Heart left ventricle (tissue), 16 donors: ENCODE measurements around the gene SRPK2. TPM values are rescaled to one million over a fixed set of nuclear protein-coding genes. Genes with fewer than 3 reads are reported as not detected.
"Not testable (repeated sequence)": the region's sequence is repeated elsewhere in the genome, so short reads cannot be mapped to it uniquely, and the experiment has no call there.

Experiments used
- ATAC-seq, 4 donors: fragments of 200-7000 bp; cut with Tn5 transposase; one replicate each; pipeline ENCODE4 v1.9.1; 2020 to 2022; ENCODE audit warnings: moderate library complexity in 4 of 4, mild to moderate bottlenecking in 3 of 4, moderate number of reproducible peaks in 1 of 4
- DNase-seq, 5 donors: peaks; one replicate each; pipeline ENCODE4 v3.0.0-alpha.2; 2020
- H3K27ac ChIP-seq, 12 donors: fragments of 200-600 bp; sonication (generic) in 4 of 12; one replicate each; pipeline versions ENCODE4 v1.5.0 to v1.8.0; 2016 to 2022; ENCODE audit warnings: mild to moderate bottlenecking in 2 of 12
- H3K27me3 ChIP-seq, 9 donors: fragments of 200-600 bp; sonication (generic) in 2 of 9; one replicate each; pipeline versions ENCODE4 v1.5.1 to v1.8.0; 2016 to 2022; ENCODE audit warnings: mild to moderate bottlenecking in 3 of 9
- H3K36me3 ChIP-seq, 9 donors: fragments of 200-600 bp; sonication (generic) in 2 of 9; one replicate each; pipeline versions ENCODE4 v1.5.0 to v1.8.0; 2018 to 2022; ENCODE audit warnings: mild to moderate bottlenecking in 2 of 9
- H3K4me1 ChIP-seq, 12 donors: fragments of 200-600 bp; sonication (generic) in 4 of 12; one replicate each; pipeline versions ENCODE4 v1.5.0 to v1.8.0; 2016 to 2022; ENCODE audit warnings: mild to moderate bottlenecking in 3 of 12
- H3K4me3 ChIP-seq, 12 donors: fragments of 200-600 bp; sonication (generic) in 4 of 12; one replicate each; pipeline versions ENCODE4 v1.5.0 to v1.8.0; 2017 to 2022; ENCODE audit warnings: mild to moderate bottlenecking in 9 of 12, moderate library complexity in 4 of 12
- H3K9me3 ChIP-seq, 12 donors: fragments of 200-600 bp; sonication (generic) in 4 of 12; one replicate each; pipeline versions ENCODE4 v1.5.0 to v1.8.0; 2016 to 2022; ENCODE audit warnings: mild to moderate bottlenecking in 1 of 12
- POLR2A ChIP-seq, 2 donors: fragments of 450-650 bp; IDR thresholded peaks; one replicate each; pipeline ENCODE4 v1.6.1; 2017; ENCODE audit warnings: antibody characterized with exemption in 2 of 2, mild to moderate bottlenecking in 2 of 2, moderate library complexity in 2 of 2
- WGBS, 4 donors: extraction: QIAGEN DNeasy Blood & Tissue Kit in 2 of 4; methylation state at CpG; one replicate each; pipeline versions ENCODE4 v1.1.5 to v1.1.7; 2013 to 2018; 5-methylcytosine and 5-hydroxymethylcytosine counted together
- intact Hi-C, 10 donors: fragments of 100-400 bp; cut with DNase I; formaldehyde crosslinking; loops; one replicate each; pipeline versions ENCODE4 v1.11.1 to v1.14.2; 2022
- polyA plus RNA-seq, 2 donors: library from polyadenylated mRNA; stranded (reverse); fragments of 200-250 nt; gene quantifications; one replicate each; pipeline ENCODE4 v1.2.3, GENCODE V29; 2013
- total RNA-seq, 9 donors: library from RNA; depleted of rRNA in 2 of 9; stranded (reverse); fragments of >200 nt in 2 of 9; fragmentation: NEBNext Ultra II Directional in 3 of 9; extraction: Animal tissue kit (Norgen Biotek cat#: 25700) in 3 of 9; gene quantifications; one replicate each; pipeline versions ENCODE4 v1.1.0 to v1.2.4, GENCODE V29; 2016 to 2023
- TF ChIP-seq, protein P1 (sequence below), 12 donors: fragments of 200-600 bp; sonication (generic) in 4 of 12; IDR thresholded peaks; one replicate each; pipeline versions ENCODE4 v1.5.0 to v1.8.0; 2018 to 2022; ENCODE audit warnings: antibody characterized with exemption in 12 of 12, mild to moderate bottlenecking in 5 of 12
- donor health status: ischemic (EF 13 %, LVEDD 7.1; RV severe dilation, severe dysfunction).
- donor health status: healthy with polysubstance abuse.
- donor health status: DM: no; HTN: yes; CAD: no.
- donor health status: DM: no; HTN: no; CAD: no.
- donor health status: ischemic (EF 25% LVEDD 6.9; RV normal size, moderate dysfunction).
- donor health status: ischemic (EF 25% LVEDD 5.7; RV mildly dilated, moderate dysfunction).
- donor health status: healthy.
- donor health status: DM: yes; HTN: yes; CAD: no.
- donor health status: ischemic (EF 35%, LVEDD 5.7; RV mildly dilated, moderate dysfunction).
- donor health status: nonischemic (EF 11% LVEDD 7.7; RV severe dilation, severe dysfunction).
- donor health status: DM: yes; HTN: yes; CAD: no.
- donor health status: PGD.
- donor health status: ischemic (EF 29% LVEDD 5.4; RV normal size, mild dysfunction).
- donor health status: nonischemic (EF 23%, LVEDD 6.1; RV moderate dilation, normal function).

SRPK2 gene
- total and polyA plus RNA-seq, 11 donors = 8.6 to 42.4 (median 33.5) TPM

DNA sequence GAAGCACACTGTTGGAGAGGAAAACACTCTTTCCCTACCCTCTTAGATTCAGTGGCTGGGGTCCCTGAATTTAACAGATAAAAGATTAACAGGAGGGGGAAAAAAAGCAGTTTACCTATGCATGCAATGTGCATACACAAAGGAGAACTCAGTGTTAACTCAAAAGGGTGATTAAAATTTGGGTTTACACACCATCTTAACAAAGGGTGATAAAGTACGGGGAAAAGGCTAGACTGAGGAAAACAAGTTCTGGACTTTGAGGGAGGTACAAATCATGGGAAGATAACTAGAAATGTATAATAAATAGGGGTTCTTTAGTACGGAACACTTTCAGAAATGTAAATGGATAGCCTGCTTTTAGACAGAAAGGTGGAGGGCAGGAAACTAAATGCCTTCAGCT lies 83.1 kb downstream of the SRPK2 start:
- ATAC-seq (no peak), DNase-seq (no peak)
- 93 to 99% (median 98%) methylated on average over 2 of the region's 2 CpGs for WGBS, 4 donors
- no peaks in the 10 kb centered on the region for H3K27me3 ChIP-seq
- H3K9me3 ChIP-seq = peaks cover 0 to 5% (median 0%) of the 10 kb centered on the region in 12 donors
- H3K36me3 ChIP-seq = no peaks in the 10 kb centered on the region
- H3K4me1 ChIP-seq = peaks cover 0 to 29% (median 7%) of the 10 kb centered on the region in 12 donors
- intact Hi-C loops = no loop called here
- H3K4me3 ChIP-seq = no peak overlapping the region
- TF ChIP-seq, protein P1, sequence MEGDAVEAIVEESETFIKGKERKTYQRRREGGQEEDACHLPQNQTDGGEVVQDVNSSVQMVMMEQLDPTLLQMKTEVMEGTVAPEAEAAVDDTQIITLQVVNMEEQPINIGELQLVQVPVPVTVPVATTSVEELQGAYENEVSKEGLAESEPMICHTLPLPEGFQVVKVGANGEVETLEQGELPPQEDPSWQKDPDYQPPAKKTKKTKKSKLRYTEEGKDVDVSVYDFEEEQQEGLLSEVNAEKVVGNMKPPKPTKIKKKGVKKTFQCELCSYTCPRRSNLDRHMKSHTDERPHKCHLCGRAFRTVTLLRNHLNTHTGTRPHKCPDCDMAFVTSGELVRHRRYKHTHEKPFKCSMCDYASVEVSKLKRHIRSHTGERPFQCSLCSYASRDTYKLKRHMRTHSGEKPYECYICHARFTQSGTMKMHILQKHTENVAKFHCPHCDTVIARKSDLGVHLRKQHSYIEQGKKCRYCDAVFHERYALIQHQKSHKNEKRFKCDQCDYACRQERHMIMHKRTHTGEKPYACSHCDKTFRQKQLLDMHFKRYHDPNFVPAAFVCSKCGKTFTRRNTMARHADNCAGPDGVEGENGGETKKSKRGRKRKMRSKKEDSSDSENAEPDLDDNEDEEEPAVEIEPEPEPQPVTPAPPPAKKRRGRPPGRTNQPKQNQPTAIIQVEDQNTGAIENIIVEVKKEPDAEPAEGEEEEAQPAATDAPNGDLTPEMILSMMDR (IDR thresholded peaks at IDR 0.05) = no peak
- TF ChIP-seq POLR2A (IDR thresholded peaks at IDR 0.05) = no peak
- no peak overlapping the region for H3K27ac ChIP-seq

DNA sequence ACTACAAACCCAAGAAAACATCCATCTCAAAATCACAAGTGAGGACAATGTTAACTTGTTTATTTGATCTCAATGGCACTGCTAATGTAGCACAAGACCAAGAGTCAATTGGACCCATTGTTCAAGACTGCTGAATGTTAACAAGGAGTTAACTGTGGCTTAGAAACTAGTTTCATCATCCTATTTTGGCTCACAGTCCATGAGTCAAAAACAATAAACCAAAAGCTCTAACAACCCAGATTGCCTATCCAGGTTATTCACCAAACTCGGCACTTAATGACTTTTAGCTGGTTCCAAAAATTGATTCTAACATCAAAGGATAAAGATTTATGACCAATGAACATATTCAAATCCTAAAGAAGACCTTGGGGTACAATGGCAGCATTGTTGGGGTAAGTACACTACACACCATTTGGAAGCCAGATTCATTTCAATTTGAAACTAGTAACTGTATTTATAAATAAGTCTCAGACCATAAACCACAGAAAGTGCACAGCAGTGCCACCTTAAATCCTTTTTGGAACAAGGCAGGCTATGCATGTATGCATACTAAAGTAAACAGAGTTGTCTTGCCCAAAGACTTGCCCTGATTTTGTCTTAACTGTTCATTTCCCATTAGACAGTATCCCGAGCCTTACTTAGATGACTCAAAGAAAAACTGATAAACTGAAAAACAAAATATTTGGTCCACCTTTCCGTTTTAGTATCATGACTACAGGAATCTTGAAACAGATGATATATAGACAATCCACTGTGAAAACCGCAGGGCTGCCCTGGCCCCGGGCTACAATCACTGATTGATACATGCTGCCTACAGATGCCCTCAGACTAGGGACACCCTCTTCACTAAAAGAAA lies 84.5 kb downstream of the SRPK2 start:
- Histone ChIP-seq H3K27ac (peak overlapping the region in 1 of 12 donors; percentile 29), H3K36me3 (no peaks in the 10 kb centered on the region), H3K4me1 (peaks cover 0 to 22% (median 1%) of the 10 kb centered on the region in 12 donors), H3K4me3 (no peak overlapping the region), H3K27me3 (no peaks in the 10 kb centered on the region), H3K9me3 (peaks cover 0 to 5% (median 0%) of the 10 kb centered on the region in 12 donors)
- peak in 1 of 4 donors; percentile 36 for ATAC-seq
- TF ChIP-seq, protein P1 (IDR thresholded peaks at IDR 0.05) = no peak
- TF ChIP-seq POLR2A (IDR thresholded peaks at IDR 0.05) = no peak
- no peak for DNase-seq
- intact Hi-C loops = no loop called here
- 66 to 79% (median 77%) methylated on average over 5 of the region's 5 CpGs for WGBS, 4 donors

DNA sequence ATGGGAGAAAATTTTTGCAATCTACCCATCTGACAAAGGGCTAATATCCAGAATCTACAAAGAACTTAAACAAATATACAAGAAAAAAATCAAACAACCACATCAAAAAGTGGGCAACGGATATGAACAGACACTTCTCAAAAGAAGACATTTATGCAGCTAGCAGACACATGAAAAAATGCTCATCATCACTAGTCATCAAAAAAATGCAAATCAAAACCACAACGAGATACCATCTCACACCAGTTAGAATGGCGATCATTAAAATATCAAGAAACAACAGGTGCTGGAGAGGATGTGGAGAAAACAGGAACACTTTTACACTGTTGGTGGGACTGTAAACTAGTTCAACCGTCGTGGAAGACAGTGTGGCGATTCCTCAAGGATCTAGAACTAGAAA lies 88.1 kb downstream of the SRPK2 start:
- H3K27ac ChIP-seq, H3K4me3 ChIP-seq, DNase-seq, intact Hi-C loops, H3K27me3 ChIP-seq, H3K36me3 ChIP-seq, H3K9me3 ChIP-seq, ATAC-seq: not testable (repeated sequence)
- 87 to 97% (median 94%) methylated on average over 6 of the region's 6 CpGs for WGBS, 4 donors
- H3K4me1 ChIP-seq = peaks cover 0 to 20% (median 6%) of the 10 kb centered on the region in 12 donors

DNA sequence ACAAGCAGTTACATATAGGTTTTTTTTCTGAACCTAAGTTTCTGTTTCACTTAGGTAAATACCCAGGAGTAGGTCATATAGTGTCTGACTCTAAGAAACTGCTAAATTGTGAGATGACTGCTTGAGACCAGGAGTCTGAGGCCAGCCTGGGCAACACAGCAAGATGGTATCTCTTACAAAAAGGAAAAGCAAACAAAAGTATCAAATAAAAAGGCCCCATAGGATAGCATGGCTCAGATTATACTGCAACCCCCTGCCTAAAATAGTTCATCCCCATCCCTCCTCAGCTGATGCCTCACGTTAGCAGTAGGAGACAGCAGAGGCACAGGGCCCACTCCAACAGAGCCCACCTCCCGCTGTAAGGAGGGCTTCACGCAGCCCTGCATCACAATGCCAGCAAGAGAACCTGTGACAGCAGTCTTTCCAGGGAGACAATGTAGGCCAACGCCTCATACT lies 90.3 kb downstream of the SRPK2 start:
- ATAC-seq = no peak

More for the DNA sequence above, 90.3 kb downstream of the SRPK2 start:
- Histone ChIP-seq H3K9me3 (peaks cover 0 to 5% (median 0%) of the 10 kb centered on the region in 12 donors), H3K36me3 (no peaks in the 10 kb centered on the region), H3K27me3 (no peaks in the 10 kb centered on the region), H3K4me3 (no peak overlapping the region), H3K4me1 (peaks cover 0 to 15% (median 6%) of the 10 kb centered on the region in 12 donors), H3K27ac (peak overlapping the region in 1 of 12 donors; percentile 23)
- no peak for DNase-seq
- 92 to 96% (median 93%) methylated on average over 3 to 4 of the region's 4 CpGs for WGBS, 4 donors
- TF ChIP-seq, protein P1 (IDR thresholded peaks at IDR 0.05) = no peak
- TF ChIP-seq POLR2A (IDR thresholded peaks at IDR 0.05) = no peak
- intact Hi-C loops = no loop called here
